Measurements from ENCODE around the gene ZNF397.

ZNF397 gene

DNA sequence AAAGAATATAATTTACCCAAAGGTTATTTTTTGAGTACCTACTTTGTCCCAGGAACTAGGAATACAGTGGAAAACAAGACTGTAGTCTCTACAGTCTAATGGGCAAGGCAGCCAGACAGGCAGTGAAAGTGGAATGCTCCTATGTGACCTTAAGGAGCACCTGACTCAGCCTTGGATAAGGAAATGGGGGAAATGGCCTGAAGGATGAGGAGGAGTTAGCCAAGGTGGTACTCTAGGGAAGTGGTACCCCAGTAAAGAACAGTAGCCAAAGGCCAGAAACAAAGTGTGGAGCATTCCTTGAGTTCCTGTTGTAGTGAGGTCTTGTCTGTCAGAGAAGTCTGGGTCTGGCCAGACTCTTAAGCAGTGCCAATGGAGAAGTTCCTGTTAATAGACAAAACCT, 6.0 kb downstream of the ZNF397 start:
- no peak for DNase-seq

DNA sequence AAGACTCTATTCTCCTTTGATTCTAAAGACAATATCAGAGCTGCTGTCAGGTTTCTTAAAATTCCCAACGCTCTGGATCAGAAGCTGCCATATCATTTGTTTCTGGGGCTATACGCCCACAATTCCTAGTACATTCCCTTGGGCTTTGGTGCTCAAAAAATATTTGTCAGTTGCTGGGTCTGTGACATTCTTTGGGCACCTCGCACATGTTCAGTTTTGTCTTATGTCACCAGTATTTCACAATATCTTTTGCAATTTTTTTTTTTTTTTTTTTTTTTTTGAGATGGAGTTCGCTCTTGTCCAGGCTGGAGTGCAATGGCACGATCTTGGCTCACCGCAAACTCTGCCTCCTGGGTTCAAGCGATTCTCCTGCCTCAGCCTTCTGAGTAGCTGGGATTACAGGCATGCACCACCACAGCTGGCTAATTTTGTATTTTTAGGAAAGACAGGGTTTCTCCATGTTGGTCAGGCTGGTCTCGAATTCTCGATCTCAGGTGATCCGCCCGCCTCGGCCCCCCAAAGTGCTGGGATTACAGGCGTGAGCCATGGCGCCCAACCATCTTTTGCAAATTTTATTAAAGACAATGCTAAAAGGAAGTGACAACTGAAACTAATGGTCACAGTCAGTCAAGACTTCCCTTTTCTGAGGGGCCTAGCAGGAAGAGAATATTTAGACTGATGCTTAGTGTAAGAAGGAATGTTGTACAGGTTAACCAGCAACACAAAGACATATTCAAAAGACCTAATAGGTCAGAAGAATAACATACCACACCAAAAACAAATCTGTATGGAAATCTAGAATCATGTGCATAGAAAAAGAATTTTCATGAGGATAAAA, 6.8 kb downstream of the ZNF397 start:
- DNase-seq = no peak

DNA sequence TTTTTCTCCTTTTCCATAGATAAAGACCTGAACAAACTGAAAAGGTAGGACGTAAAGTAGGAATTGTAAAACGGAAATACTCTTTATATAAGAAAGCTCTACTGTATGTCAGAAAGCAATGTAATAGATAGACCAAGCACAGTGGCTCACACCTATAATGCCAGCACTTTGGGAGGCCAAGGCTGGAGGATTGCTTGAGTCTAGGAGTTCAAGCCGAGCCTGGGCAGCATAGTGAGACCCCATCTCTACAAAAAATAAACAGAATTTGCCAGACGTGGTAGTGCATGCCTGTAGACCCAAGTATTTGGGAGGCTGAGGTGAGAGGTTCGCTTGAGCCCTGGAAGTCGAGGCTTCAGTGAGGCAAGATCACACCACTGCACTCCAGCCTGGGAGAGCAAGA, 7.6 kb downstream of the ZNF397 start:
- no peak for DNase-seq

DNA sequence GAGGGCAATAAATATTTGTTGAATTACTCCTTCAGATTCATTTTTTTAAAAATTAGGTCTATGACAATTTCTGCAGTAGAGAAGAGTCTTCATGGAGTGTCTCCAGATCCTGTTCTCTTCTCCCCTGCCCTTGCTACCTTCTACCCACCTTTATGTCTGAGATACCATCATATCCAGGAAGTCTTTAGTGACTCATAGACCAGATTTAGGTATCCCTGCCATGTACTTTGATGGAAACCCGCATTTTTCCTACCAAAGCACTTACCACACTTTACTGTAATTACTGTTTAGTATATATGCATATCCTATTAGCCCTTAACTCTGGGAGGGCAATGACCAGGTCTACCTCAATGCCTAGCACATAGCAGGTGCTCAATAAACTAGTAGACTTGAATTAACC, 11.6 kb downstream of the ZNF397 start:
- DNase-seq = no peak

DNA sequence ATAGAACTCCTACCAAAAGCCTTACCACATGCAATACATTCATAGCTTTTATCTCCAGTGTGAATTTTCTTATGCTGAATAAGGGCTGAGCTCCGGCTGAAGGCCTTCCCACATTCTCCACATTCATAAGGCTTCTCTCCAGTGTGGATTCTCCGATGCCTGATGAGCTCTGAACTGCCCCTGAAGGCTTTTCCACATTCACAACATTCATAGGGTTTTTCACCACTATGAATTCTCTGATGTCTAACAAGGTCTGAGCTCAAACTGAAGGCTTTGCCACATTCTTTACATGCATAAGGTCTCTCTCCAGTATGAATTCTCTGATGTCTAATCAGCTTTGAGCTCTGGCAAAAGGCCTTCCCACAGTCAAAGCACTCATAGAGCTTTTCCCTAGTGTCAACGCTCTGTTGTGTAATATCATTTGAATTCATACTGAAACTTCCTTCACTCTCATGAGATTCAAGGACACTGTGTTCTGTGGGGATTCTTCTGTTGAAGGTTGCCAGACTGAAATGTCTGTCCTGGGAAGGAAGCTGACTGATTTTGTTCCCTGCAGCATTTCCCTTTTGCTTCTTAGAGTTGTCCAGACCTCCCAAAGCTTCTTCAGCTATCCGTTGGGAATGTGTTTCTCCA, 12.9 kb downstream of the ZNF397 start:
- no peak for DNase-seq

DNA sequence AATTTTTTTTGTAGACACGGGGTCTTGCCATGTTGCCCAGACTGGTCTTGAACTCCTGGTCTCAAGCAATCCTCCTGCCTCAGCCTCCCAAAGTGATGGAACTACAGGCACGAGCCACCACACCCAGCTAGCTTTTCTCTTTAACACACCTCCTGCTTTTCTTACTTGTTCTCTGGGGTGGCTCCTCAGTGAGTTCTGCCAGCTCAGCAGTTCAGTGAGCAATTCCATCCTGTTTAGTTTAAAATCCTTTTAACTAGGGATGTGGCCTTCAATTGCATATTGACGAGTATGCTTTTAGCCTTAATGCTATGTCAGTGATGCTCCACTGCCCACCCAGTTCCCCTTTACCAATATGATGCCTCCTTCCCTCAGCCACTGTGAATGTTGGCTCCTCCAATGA, 16.1 kb downstream of the ZNF397 start:
- no peak for DNase-seq

DNA sequence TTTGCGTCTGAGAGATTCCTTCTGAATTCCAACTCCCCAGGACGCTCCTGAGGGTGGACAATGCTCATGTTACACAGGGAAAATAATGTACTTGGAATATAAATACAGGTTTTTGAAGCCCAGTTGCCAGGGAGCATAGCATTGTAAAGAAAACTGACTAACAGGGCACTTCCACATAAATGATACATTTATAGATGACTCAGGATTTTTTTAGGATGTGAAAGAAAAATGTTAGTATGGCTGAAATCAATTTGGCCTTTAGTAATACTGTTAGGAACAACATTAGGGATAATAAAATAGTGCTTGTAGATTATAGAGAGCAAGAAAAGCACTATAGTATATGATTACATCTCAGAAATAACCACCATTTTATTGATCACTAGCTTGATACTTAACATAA, 23.6 kb downstream of the ZNF397 start:
- no peak for DNase-seq

DNA sequence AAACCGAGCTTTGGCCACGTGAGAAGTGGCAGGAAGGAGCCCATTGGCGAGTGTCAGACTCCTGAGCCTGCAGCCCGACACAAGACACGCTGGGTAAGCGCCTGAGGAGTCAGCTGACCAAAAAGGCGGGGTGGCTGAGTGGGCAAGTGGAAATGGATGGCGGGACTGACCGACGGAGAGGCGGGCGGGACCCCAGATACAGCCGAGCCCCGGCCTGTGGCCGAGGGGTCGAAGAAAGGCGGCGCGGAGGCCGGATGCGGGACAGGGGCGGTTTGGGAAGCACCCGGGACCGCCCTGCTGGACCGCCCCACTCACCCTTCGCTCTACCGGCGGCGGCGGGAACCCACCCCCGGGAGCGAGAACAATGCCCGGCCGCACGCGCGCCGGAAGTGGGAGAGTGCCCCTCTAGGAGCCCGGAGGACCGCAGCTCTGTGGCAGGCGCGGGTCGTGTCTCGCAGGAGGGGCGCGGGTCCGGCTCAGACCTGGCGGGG, 26.4 kb downstream of the ZNF397 start:
- DNase-seq = no peak

DNA sequence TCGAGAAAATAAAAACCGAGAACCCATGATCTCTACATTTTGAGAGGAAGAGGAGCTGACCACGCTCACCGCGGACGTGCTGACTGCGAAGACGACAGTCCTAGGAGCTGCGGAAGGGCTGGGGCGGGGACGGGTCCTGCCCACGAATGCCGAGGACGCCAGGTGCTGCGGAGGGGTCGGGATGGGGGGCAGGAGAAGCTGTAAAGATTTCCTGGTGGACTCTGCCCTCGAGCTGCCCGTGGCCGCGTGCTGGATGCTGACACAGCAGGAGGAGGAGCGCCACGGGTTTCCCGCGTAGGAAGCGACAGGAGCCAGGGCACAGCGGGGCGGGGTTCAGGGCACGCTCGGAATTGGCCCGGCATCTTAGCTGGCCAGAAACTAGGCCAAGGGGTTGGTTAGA, 27.0 kb downstream of the ZNF397 start:
- DNase-seq = no peak

DNA sequence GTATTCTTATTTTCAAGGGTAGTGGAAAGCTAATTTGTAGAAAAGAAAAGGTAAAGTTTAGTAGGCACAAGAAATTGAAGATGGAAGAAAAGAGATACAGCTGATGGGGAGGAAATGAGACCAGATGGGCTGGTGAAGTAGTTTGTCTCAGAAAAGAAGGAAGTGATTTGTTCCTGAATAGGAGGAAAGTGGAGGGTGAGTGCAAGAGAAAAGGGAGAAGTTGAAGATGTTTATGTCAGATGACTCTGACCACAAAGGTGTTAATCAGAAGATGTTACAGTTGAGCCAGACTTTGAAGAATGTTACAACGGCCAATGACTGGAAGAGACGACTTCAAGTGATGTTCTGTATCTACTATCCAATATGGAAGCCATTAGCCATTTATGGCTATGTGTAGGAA, 28.0 kb downstream of the ZNF397 start:
- no peak for DNase-seq

DNA sequence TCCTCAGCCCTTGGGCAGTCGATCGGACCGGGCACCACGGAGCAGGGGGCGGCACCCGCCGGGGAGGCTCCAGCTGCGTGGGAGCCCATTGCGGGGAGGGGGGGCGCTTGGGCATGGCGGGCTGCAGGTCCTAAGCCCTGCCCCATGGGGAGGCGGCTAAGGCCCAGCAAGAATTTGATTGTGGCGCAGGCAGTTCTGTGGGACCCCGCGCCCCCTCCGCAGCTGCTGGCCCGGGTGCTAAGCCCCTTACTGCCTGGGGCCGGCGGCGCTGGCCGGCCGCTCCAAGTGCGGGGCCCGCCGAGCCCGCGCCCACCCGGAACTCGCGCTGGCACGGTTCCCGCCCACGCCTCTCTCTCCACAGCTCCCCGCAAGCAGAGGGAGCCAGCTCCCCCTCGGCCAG, 30.8 kb downstream of the ZNF397 start:
- DNase-seq = no peak

DNA sequence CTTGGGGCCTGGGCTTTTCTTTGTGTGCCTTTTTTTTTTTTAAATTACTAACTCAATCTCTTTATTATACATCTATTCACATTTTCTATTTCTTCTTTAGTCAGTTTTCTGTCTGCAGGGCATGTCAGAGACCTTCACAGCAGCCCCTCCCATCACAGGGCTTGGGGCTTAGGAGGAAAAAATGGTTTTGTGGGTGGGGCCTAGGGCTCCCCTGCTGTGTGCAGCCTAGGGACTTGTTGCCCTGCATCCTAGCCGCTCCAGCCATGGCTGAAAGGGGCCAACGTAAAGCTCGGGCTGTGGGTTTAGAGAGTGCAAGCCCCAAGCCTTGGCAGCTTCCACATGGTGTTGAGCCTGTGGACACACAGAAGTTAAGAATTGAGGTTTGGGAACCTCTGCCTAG, 35.4 kb downstream of the ZNF397 start:
- DNase-seq = no peak

DNA sequence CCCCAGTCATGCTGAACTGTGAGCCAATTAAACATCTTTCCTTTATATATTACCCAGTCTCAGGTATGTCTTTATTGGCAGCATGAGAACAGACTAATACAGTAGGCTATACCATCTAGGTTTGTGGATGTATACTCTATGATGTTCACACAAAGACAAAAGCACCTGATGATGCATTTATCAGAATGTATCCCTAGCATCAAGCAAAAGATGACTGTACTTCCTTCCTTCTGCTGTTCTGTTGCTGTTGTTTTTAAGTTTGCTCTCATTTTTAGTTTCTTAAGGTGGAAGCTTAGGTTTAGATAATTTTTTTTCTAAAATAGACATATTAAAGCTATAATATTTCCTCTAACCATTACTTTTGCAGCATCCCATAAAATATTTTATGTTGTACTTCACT, 36.8 kb downstream of the ZNF397 start:
- DNase-seq = no peak

DNA sequence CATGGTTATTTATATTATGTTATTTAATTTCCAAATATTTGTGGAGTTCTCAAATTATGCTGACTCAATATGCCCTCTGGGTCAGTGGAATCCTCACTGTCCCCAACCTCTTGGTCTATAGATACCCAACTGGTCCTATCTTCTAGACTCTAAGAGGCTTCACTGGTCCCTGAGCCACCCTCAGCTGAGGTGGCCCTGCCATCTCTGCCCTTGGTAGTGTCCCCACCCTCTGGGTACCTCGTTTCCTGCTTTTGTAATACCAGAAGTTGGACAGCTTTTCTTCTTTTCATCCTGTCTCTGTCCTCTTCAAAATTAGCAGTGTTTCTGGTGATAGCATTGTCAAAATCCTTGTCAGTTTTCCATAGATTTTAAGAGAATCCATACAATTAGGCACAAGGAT, 37.3 kb downstream of the ZNF397 start:
- no peak for DNase-seq

DNA sequence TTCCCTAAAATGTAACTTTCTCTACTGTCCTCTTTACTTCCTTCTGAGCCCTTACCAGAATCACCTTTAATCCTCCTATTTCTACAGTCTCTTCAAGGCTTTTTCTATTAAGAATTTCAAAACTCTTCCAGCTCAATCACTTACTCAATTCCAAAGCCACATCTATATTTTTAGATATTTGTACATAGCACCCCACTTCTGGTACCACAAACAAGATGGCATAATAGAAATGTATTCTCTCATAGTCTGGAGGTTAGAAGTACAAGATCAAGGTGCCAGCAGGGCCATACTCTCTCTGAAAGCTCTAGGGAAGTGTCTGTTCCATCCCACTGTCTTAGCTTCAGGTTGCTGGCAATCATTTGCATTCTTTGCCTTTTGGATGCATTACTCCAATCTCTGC, 38.1 kb downstream of the ZNF397 start:
- no peak for DNase-seq

DNA sequence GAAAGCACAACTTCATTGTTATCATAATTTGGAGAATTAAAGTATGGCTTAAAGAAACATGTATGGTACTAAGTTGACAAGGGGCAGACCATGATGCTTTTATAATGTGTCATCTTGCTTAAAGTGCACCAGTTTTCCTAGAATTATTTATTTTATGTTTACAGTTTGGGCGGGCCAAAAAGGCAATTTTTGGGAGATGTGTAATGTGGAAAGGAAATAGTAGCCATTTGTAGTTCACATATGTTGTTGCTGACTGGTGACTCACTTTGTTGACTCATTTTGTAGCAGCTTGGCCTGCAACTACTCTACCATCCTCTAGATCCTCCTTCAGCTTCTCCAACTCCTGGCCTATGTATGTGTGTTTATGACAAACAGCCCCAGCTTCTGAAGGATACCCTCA, 41.5 kb downstream of the ZNF397 start:
- DNase-seq = peak; percentile 45

DNA sequence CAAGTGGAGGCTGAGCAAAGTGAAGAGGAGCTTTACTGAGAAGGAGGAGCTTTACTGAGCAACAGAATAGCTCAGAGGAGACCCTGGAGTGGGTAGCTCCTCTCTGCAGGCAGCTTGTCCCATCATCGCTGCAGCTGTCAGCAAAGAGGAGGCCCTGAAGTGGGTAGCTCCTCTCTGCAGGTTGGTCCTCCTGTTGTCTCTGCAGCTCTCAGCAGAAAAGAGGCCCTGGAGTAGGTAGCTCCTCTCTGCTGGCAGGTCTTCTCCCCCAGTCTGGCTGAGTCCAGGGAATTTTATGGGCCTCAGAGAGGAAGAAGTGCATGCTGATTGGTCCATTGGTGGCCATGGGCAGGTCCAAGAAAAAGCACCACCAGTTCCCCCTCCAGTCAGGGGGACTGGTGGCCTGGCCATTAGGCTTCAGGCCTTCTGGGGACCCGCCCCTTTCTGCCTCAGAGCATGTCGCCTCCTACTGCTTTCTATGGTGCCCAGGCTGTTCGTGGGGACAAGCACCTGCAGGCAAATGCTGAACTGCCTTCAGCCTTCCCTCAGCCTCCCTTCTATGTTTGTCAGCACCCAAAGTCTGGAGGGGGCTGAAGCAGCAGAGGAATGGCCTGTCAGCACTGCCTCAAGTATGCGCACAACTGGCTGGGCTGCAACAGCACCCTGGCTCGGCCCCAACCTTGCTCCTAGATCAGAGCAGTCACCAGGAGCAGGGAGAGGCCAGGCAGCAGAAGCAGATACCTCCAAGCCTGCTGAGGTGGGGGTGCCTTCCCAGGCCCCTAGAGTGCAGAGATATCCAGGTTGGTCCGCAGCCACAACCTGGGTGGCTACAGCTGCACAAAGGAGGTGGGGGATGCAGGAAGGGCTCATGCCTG, 43.3 kb downstream of the ZNF397 start:
- peak; percentile 32 for DNase-seq

DNA sequence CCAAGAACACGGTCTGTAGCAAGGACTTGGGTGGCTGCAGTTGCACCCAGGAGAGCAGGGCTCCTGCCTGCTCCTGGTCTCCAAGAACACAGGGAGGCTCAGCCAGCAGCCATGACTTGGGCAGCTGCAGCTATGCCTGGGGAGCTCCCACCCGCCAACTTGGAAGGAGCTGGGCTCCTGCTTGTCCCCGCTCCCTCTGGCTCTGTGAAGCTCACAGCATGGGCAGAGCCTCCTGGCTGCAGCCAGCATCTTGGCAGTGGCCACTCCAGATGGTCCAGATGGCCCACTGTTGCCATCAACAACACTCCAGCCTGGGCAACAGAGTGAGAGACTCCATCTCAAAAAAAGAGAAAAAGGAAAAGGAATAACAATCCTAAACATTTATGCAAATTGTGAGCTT, 44.0 kb downstream of the ZNF397 start:
- no peak for DNase-seq

DNA sequence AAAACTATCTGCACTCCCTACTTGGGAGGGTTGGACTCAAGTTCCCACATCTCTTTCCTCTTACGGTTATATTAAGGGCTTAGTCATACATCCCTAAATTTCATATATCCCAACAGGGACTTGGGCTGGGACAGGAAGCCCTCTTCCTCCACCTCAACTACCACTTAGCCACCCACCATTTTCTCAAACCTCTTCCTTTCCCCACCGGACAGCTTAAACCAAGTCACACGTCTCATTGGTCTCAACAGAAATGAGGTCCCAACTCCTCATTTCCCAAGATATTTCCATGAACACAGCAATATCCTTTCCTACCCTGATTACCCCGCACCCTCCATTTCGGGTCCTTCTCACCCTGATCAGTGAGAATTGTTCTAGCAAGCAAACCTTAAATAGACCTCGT, 48.5 kb downstream of the ZNF397 start:
- no peak for DNase-seq

DNA sequence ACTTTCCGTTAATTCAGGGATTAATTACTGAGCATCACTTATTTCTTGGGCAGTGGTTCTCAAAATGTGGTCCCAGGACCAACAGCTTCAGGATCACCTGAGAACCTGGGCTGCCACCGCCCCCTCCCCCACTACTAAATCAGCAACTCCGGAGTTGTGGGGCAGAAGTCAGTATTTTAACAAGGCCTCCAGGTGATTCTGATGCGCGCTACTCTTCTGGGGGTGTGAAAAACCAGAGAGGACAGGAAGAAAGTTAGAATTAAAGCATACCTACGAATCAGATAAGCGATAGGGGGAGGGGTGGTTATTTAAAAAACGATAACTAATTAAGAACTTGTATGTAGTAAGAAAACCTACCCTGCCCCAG, 48.9 kb downstream of the ZNF397 start:
- peak; percentile 64 for DNase-seq

DNA sequence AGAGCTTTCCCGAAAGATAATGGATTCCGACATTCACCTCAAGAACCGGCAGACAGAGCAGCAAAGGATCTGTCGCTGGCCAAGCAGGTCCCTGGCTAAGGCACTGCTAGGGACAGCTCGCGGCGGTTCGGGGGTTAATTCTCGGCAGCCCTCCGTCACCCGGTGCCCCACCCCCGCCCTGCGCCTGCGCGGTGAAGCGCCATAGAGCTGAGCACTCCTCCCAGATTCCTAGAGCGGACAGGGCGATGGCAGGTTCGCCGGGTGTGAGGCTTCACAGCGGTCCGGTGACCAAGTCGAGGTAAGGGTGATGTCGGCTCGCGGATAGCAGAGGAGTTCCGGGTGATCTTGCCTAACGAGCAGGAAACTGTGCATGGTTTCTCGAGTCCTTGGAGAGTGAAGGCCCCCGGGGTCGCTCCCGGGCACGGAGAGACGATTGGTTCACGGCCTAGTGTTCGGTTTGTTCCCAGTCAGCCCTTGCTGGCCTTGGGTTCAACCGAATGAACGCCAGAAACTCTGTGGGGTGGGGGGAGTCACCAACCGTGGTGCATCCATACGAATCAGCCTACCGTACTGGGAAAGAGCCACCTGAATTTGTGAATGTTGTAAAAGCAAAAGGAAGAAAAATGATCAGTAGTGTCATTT, 49.4 kb downstream of the ZNF397 start, which contains the start of gene ZSCAN30:
Gene ZSCAN30, minus strand, starts transcription at position 136 of the 642 bp plus-strand sequence. CDS start 25,877 bp downstream, outside the sequence.
- DNase-seq = peak; percentile 97

DNA sequence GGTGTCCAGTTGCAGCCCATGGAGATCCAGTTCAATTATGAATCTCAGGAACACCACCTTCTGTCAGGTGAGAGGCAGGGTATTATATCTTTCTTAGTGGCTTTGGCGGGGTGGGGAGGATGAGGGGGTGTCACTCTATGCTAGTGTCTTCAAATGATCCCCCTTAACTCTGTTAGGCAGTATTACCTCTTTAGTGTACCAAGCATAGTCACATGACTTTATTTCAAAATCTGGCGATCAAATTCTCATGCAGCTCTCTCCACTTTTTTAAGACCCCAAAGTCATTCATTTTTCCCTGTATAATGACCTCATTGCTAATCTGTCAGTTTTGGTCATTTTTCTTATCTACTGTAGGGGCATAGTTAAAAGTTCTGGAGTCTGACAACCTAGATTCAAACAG, 50.3 kb downstream of the ZNF397 start:
- no peak for DNase-seq

DNA sequence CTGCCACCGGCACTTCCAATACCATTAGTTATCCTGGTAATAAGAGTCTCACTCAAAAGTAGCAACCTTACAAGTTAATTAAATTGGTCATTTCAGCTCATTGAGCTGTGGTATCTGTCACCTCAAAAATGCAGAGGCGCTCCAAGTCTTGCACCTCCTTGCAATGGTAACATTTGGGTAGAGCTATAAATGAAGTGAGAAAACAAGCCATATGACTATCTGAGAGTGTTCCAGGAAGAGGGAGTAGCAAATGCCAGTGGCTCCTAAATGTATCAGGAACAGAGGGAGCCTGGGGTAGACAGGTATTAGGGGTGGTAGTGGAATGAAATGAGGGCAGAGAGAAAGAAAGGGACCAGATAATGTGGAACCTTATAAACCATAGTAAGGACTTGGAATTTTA, 55.2 kb downstream of the ZNF397 start:
- no peak for DNase-seq
